PC-9 (cell line): ENCODE measurements around the gene VPS16.

ENCODE experiments used
- CTCF ChIP-seq: fragments of 200-600 bp; sonication (generic); conservative IDR thresholded peaks from 2 replicates; pipeline ENCODE4 v1.6.1; 2017; ENCODE audit warnings: mixed run types, antibody characterized with exemption, mild to moderate bottlenecking, moderate library complexity
- EZH2 ChIP-seq: fragments of 200-600 bp; sonication (generic); IDR thresholded peaks from 2 replicates; pipeline ENCODE4 v1.8.0; 2017; ENCODE audit warnings: antibody characterized with exemption, low read depth

- TF ChIP-seq CTCF (no peak), EZH2 (no peak)
These were observed 42.3 kb upstream of the VPS16 start for GRCh38 chr20:2798095-2798805.
